Activated CD4-positive, alpha-beta T cell treated with anti-CD3 and anti-CD28 coated beads for 36 hours (primary cell): ENCODE measurements around the gene ZNF184. TPM values are rescaled to one million over a fixed set of nuclear protein-coding genes. Genes with fewer than 3 reads are reported as not detected.

Experiments used
- ATAC-seq: fragments of 200-7000 bp; cut with Tn5 transposase; one replicate; pipeline ENCODE4 v1.10.0; 2021; ENCODE audit warnings: mild to moderate bottlenecking, moderate library complexity
- CTCF ChIA-PET: fragments of 350-600 bp; sonication (Branson Sonifier 250); formaldehyde crosslinking; loops from one replicate; lab custom pipeline; 2021; ENCODE audit warnings: antibody characterized with exemption; lab: Charles Lee
- POLR2A ChIA-PET: fragments of 350-600 bp; sonication (Branson Sonifier 250); formaldehyde crosslinking; loops from one replicate; lab custom pipeline; 2021; ENCODE audit warnings: antibody characterized with exemption, inconsistent platforms; lab: Charles Lee
- DNase-seq: peaks from one replicate; pipeline ENCODE4 v3.0.0-alpha.2; 2020
- H3K27ac Mint-ChIP-seq: one replicate; pipeline ENCODE4 v1.8.0; 2021; ENCODE audit warnings: mixed read lengths
- H3K27me3 Mint-ChIP-seq: one replicate; pipeline ENCODE4 v1.8.0; 2021; ENCODE audit warnings: mixed read lengths
- H3K36me3 Mint-ChIP-seq: one replicate; pipeline ENCODE4 v1.8.0; 2021; ENCODE audit warnings: low read depth, mixed read lengths
- H3K4me1 Mint-ChIP-seq: one replicate; pipeline ENCODE4 v1.8.0; 2021; ENCODE audit warnings: mixed read lengths
- H3K4me3 Mint-ChIP-seq: one replicate; pipeline ENCODE4 v1.8.0; 2021; ENCODE audit warnings: mild to moderate bottlenecking, moderate library complexity, mixed read lengths
- H3K9me3 Mint-ChIP-seq: one replicate; pipeline ENCODE4 v1.8.0; 2021; ENCODE audit warnings: low read depth, mixed read lengths
- intact Hi-C, 2 experiments: fragments of 100-400 bp; cut with DNase I in 1 of 2; cut with micrococcal nuclease in 1 of 2; formaldehyde crosslinking; loops; one replicate each; pipeline versions ENCODE4 v1.14.2 to v1.15.1; 2022 to 2024; cut with DNase I, micrococcal nuclease
- total RNA-seq, 2 experiments: library from RNA; stranded (reverse); gene quantifications; one replicate each; pipeline ENCODE4 v1.2.3, GENCODE V29; 2021

Gene ZNF184
- total RNA-seq, 2 experiments from 2014 or later: 11.8 to 14.5 TPM

GRCh38 chr6:27503436-27504030 lies 30.6 kb upstream of the ZNF184 start:
- Mint-ChIP-seq H3K36me3 (peaks cover 2% of the 10 kb centered on the region), H3K4me1 (peaks cover 26% of the 10 kb centered on the region), H3K27ac (peak overlapping the region; percentile 83), H3K9me3 (no peaks in the 10 kb centered on the region), H3K27me3 (peaks cover 4% of the 10 kb centered on the region), H3K4me3 (peak overlapping the region; percentile 88)
- DNase-seq (peak; percentile 87), ATAC-seq (peak; percentile 40)
- ChIA-PET POLR2A (interaction anchor here (0.6 kb wide), 1 partner anchor 390 kb away, joined by 3 read pairs; a partner anchor contains a TSS), CTCF (interaction anchor here (1.6 to 3.5 kb wide), 2 partner anchors 14 to 326 kb away, joined by 5 to 28 read pairs; no protein-coding TSS in a partner anchor)
- intact Hi-C loops: loop anchor here (1.0 to 10.0 kb wide), 14 partner anchors 15 to 1439 kb away; partner anchors contain the start of gene POM121L2 (in 1 of the 2)

- intact Hi-C loops: loop anchor here (1.0 to 10.0 kb wide), 14 partner anchors 16 to 1440 kb away; partner anchors contain the start of gene POM121L2 (in 1 of the 2)
- CTCF ChIA-PET: interaction anchor here (0.7 to 1.2 kb wide), 3 partner anchors 16 to 251 kb away, joined by 3 to 5 read pairs (median 3); partner anchors contain the start of gene ZNF391
- peak overlapping the region; percentile 88 for H3K4me3 Mint-ChIP-seq
- POLR2A ChIA-PET: interaction anchor here (0.6 to 1.0 kb wide), 3 partner anchors 12 to 336 kb away, joined by 3 to 6 read pairs (median 4); a partner anchor contains a TSS
- H3K27ac Mint-ChIP-seq: peak overlapping the region; percentile 83
- ATAC-seq (peak; percentile 77), DNase-seq (peak; percentile 86)
- H3K36me3 Mint-ChIP-seq: peaks cover 2% of the 10 kb centered on the region
- no peaks in the 10 kb centered on the region for H3K9me3 Mint-ChIP-seq
- peaks cover 26% of the 10 kb centered on the region for H3K4me1 Mint-ChIP-seq
- H3K27me3 Mint-ChIP-seq: peaks cover 2% of the 10 kb centered on the region
Observed at GRCh38 chr6:27502508-27503435, 29.9 kb upstream of the ZNF184 start.

GRCh38 chr6:27501187-27501586 lies 28.3 kb upstream of the ZNF184 start:
- no peak overlapping the region for H3K4me3 Mint-ChIP-seq
- H3K27ac Mint-ChIP-seq: no peak overlapping the region
- ChIA-PET CTCF (interaction anchor here (1.0 kb wide), 1 partner anchor 22 kb away, joined by 4 read pairs; no protein-coding TSS in a partner anchor), POLR2A (no interaction called here)
- peaks cover 2% of the 10 kb centered on the region for H3K36me3 Mint-ChIP-seq
- H3K4me1 Mint-ChIP-seq: peaks cover 29% of the 10 kb centered on the region
- peaks cover 6% of the 10 kb centered on the region for H3K27me3 Mint-ChIP-seq
- H3K9me3 Mint-ChIP-seq: no peaks in the 10 kb centered on the region
- intact Hi-C loops: loop anchor here (5.0 to 10.0 kb wide), 5 partner anchors 166 to 1441 kb away; partner anchors contain the start of gene POM121L2 (in 1 of the 2)
- ATAC-seq: no peak
- no peak for DNase-seq

- Mint-ChIP-seq H3K27me3 (peaks cover 11% of the 10 kb centered on the region), H3K36me3 (peaks cover 5% of the 10 kb centered on the region), H3K27ac (no peak overlapping the region), H3K4me1 (peaks cover 31% of the 10 kb centered on the region), H3K4me3 (no peak overlapping the region), H3K9me3 (no peaks in the 10 kb centered on the region)
- ChIA-PET POLR2A (no interaction called here), CTCF (no interaction called here)
- DNase-seq (no peak), ATAC-seq (no peak)
- intact Hi-C loops: loop anchor here (5.0 to 10.0 kb wide), 5 partner anchors 167 to 1442 kb away; partner anchors contain the start of gene POM121L2 (in 1 of the 2)
Observed at GRCh38 chr6:27500177-27500576, 27.3 kb upstream of the ZNF184 start.

- DNase-seq (peak; percentile 89), ATAC-seq (peak; percentile 90)
- H3K4me3 Mint-ChIP-seq: peak overlapping the region; percentile 79
- ChIA-PET POLR2A (no interaction called here), CTCF (interaction anchor here (0.6 to 1.5 kb wide), 3 partner anchors 23 to 232 kb away, joined by 3 to 5 read pairs (median 3); partner anchors contain the start of gene ZNF184)
- peak overlapping the region; percentile 29 for H3K27ac Mint-ChIP-seq
- H3K36me3 Mint-ChIP-seq: peaks cover 3% of the 10 kb centered on the region
- intact Hi-C loops: loop anchor here in 1 of 2 experiments (1.0 kb wide), 1 partner anchor 16 kb away; no protein-coding TSS in a partner anchor
- no peaks in the 10 kb centered on the region for H3K9me3 Mint-ChIP-seq
- H3K27me3 Mint-ChIP-seq: peaks cover 26% of the 10 kb centered on the region
- H3K4me1 Mint-ChIP-seq: peaks cover 17% of the 10 kb centered on the region
Observed at GRCh38 chr6:27495386-27496135, 22.7 kb upstream of the ZNF184 start.

GRCh38 chr6:27494987-27495385 lies 22.1 kb upstream of the ZNF184 start:
- DNase-seq (no peak), ATAC-seq (no peak)
- Mint-ChIP-seq H3K27ac (no peak overlapping the region), H3K4me3 (peak overlapping the region; percentile 79), H3K9me3 (no peaks in the 10 kb centered on the region), H3K36me3 (peaks cover 3% of the 10 kb centered on the region), H3K4me1 (peaks cover 17% of the 10 kb centered on the region), H3K27me3 (peaks cover 26% of the 10 kb centered on the region)
- ChIA-PET POLR2A (no interaction called here), CTCF (interaction anchor here (0.6 to 1.0 kb wide), 2 partner anchors 220 to 231 kb away, joined by 3 read pairs; no protein-coding TSS in a partner anchor)
- intact Hi-C loops: loop anchor here in 1 of 2 experiments (1.0 kb wide), 1 partner anchor 16 kb away; no protein-coding TSS in a partner anchor

- intact Hi-C loops: no loop called here
- Mint-ChIP-seq H3K36me3 (peaks cover 3% of the 10 kb centered on the region), H3K4me1 (peaks cover 17% of the 10 kb centered on the region), H3K27ac (no peak overlapping the region), H3K9me3 (no peaks in the 10 kb centered on the region), H3K27me3 (peaks cover 26% of the 10 kb centered on the region), H3K4me3 (no peak overlapping the region)
- ChIA-PET POLR2A (interaction anchor here (0.6 kb wide), 1 partner anchor 1266 kb away, joined by 3 read pairs; no protein-coding TSS in a partner anchor), CTCF (interaction anchor here (1.2 kb wide), 1 partner anchor 11 kb away, joined by 3 read pairs; no protein-coding TSS in a partner anchor)
- no peak for DNase-seq
- ATAC-seq: no peak
Observed at GRCh38 chr6:27494103-27494502, 21.2 kb upstream of the ZNF184 start.

- DNase-seq (no peak), ATAC-seq (no peak)
- Mint-ChIP-seq H3K27me3 (peaks cover 24% of the 10 kb centered on the region), H3K4me3 (no peak overlapping the region), H3K9me3 (no peaks in the 10 kb centered on the region), H3K36me3 (peaks cover 3% of the 10 kb centered on the region), H3K27ac (no peak overlapping the region), H3K4me1 (peaks cover 17% of the 10 kb centered on the region)
- intact Hi-C loops: no loop called here
- ChIA-PET CTCF (no interaction called here), POLR2A (no interaction called here)
Observed at GRCh38 chr6:27492631-27493190, 19.8 kb upstream of the ZNF184 start.

- Mint-ChIP-seq H3K27ac (no peak overlapping the region), H3K36me3 (no peaks in the 10 kb centered on the region), H3K4me3 (no peak overlapping the region), H3K9me3 (no peaks in the 10 kb centered on the region), H3K4me1 (peaks cover 6% of the 10 kb centered on the region), H3K27me3 (no peaks in the 10 kb centered on the region)
- CTCF ChIA-PET: interaction anchor here (0.7 to 1.9 kb wide), 4 partner anchors 22 to 303 kb away, joined by 3 to 9 read pairs (median 4); no protein-coding TSS in a partner anchor
- intact Hi-C loops: loop anchor here (1.0 to 10.0 kb wide), 17 partner anchors 16 to 1463 kb away; partner anchors contain the start of genes ABT1 (in 1 of the 2), HMGN4 (in 1 of the 2) and POM121L2 (in 1 of the 2)
- DNase-seq (peak; percentile 89), ATAC-seq (peak; percentile 69)
- POLR2A ChIA-PET: interaction anchor here (0.6 to 1.4 kb wide), 9 partner anchors 23 to 415 kb away, joined by 3 to 13 read pairs (median 3); a partner anchor contains a TSS
Observed at GRCh38 chr6:27479319-27480182, 6.6 kb upstream of the ZNF184 start.
